ENCODE data around the gene FOCAD.

FOCAD gene

GRCh38 chr9:20703146-20703545 is 19.1 kb downstream of the FOCAD start:
- TF ChIP-seq EP300 (IDR thresholded peaks at IDR 0.05; ENCODE audit: borderline replicate concordance), result no peak
- no peak for TF ChIP-seq CEBPB (IDR thresholded peaks at IDR 0.05)
- no peak for TF ChIP-seq MAX (IDR thresholded peaks at IDR 0.05)
- TF ChIP-seq CREB1 (IDR thresholded peaks at IDR 0.05; ENCODE audit: low read depth), result no peak
- no peak for TF ChIP-seq EGR1 (IDR thresholded peaks at IDR 0.05)
- TF ChIP-seq TEAD4 (IDR thresholded peaks at IDR 0.05), result no peak
- TF ChIP-seq USF1 (IDR thresholded peaks at IDR 0.05), result no peak
- no peak for TF ChIP-seq TAF1 (IDR thresholded peaks at IDR 0.05; ENCODE audit: low read depth)
- TF ChIP-seq FOXM1 (IDR thresholded peaks at IDR 0.05; ENCODE audit: borderline replicate concordance, low read depth), result no peak

GRCh38 chr9:20707708-20708107 is 23.6 kb downstream of the FOCAD start:
- TF ChIP-seq USF1 (IDR thresholded peaks at IDR 0.05), result no peak
- TF ChIP-seq NFIC (IDR thresholded peaks at IDR 0.05), result no peak
- no peak for TF ChIP-seq REST (IDR thresholded peaks at IDR 0.05; ENCODE audit: low read depth)
- TF ChIP-seq TEAD4 (IDR thresholded peaks at IDR 0.05), result no peak
- no peak for TF ChIP-seq YY1 (IDR thresholded peaks at IDR 0.05; ENCODE audit: low read depth)
- no peak for TF ChIP-seq FOXM1 (IDR thresholded peaks at IDR 0.05; ENCODE audit: borderline replicate concordance, low read depth)
- no peak for TF ChIP-seq CEBPB (IDR thresholded peaks at IDR 0.05)
- TF ChIP-seq EGR1 (IDR thresholded peaks at IDR 0.05), result no peak
- TF ChIP-seq ZBTB7A (IDR thresholded peaks at IDR 0.05; ENCODE audit: low read depth), result no peak
- no peak for TF ChIP-seq TCF12 (IDR thresholded peaks at IDR 0.05; ENCODE audit: low read depth)
- no peak for TF ChIP-seq RAD21 (IDR thresholded peaks at IDR 0.05; ENCODE audit: low read depth)
- TF ChIP-seq MAX (IDR thresholded peaks at IDR 0.05), result no peak
- no peak for TF ChIP-seq EP300 (IDR thresholded peaks at IDR 0.05; ENCODE audit: borderline replicate concordance)
- TF ChIP-seq TAF1 (IDR thresholded peaks at IDR 0.05; ENCODE audit: low read depth), result no peak

GRCh38 chr9:20713172-20713571 is 29.1 kb downstream of the FOCAD start:
- no peak for TF ChIP-seq TAF1 (IDR thresholded peaks at IDR 0.05; ENCODE audit: low read depth)
- TF ChIP-seq TEAD4 (IDR thresholded peaks at IDR 0.05), result no peak

- no peak for TF ChIP-seq EP300 (IDR thresholded peaks at IDR 0.05; ENCODE audit: borderline replicate concordance)
- TF ChIP-seq CEBPB (IDR thresholded peaks at IDR 0.05), result no peak
- no peak for TF ChIP-seq REST (IDR thresholded peaks at IDR 0.05; ENCODE audit: low read depth)
- TF ChIP-seq EGR1 (IDR thresholded peaks at IDR 0.05), result no peak
- no peak for TF ChIP-seq RAD21 (IDR thresholded peaks at IDR 0.05; ENCODE audit: low read depth)
- TF ChIP-seq CREB1 (IDR thresholded peaks at IDR 0.05; ENCODE audit: low read depth), result no peak
- no peak for TF ChIP-seq ZBTB7A (IDR thresholded peaks at IDR 0.05; ENCODE audit: low read depth)
- TF ChIP-seq TAF1 (IDR thresholded peaks at IDR 0.05; ENCODE audit: low read depth), result no peak
- TF ChIP-seq MAX (IDR thresholded peaks at IDR 0.05), result no peak
- no peak for TF ChIP-seq USF1 (IDR thresholded peaks at IDR 0.05)
These were observed 30.7 kb downstream of the FOCAD start for GRCh38 chr9:20714442-20715415.

GRCh38 chr9:20722221-20722620 is 38.2 kb downstream of the FOCAD start:
- no peak for TF ChIP-seq EGR1 (IDR thresholded peaks at IDR 0.05)
- no peak for TF ChIP-seq ZBTB7A (IDR thresholded peaks at IDR 0.05; ENCODE audit: low read depth)
- no peak for TF ChIP-seq TEAD4 (IDR thresholded peaks at IDR 0.05)
- TF ChIP-seq TAF1 (IDR thresholded peaks at IDR 0.05; ENCODE audit: low read depth), result no peak

All from Ishikawa (cell line).